ENCODE measurements around the gene KLHL29.

DNA sequence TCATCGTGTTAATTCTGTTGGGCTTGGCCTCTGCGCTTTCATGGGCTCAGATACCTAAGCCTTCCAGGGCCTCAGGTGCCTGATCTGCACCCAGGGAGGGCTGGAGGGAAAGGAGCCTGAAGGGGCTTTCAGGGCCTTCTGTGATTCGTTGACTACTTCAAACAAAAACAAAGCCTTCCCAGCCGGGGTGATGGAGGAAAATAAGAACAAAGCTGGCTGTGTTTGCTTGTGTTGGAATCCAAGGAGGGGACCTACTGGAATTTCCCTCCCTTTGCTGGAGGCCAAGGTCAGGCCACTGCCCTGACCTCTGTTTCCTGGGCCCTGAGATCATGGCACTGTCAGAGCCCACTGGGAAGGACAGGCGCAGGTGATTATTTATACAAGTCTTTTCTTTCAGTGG lies 135.3 kb downstream of the KLHL29 start:
- TF ChIP-seq, protein P1, sequence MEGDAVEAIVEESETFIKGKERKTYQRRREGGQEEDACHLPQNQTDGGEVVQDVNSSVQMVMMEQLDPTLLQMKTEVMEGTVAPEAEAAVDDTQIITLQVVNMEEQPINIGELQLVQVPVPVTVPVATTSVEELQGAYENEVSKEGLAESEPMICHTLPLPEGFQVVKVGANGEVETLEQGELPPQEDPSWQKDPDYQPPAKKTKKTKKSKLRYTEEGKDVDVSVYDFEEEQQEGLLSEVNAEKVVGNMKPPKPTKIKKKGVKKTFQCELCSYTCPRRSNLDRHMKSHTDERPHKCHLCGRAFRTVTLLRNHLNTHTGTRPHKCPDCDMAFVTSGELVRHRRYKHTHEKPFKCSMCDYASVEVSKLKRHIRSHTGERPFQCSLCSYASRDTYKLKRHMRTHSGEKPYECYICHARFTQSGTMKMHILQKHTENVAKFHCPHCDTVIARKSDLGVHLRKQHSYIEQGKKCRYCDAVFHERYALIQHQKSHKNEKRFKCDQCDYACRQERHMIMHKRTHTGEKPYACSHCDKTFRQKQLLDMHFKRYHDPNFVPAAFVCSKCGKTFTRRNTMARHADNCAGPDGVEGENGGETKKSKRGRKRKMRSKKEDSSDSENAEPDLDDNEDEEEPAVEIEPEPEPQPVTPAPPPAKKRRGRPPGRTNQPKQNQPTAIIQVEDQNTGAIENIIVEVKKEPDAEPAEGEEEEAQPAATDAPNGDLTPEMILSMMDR (IDR thresholded peaks at IDR 0.05) = no peak
- no peak for TF ChIP-seq POLR2A (IDR thresholded peaks at IDR 0.05)
